Common myeloid progenitor, CD34-positive (primary cell): Measurements from ENCODE around the gene IFFO2.

Source experiments
- CTCF ChIA-PET: fragments of 350-600 bp; sonication (Branson Sonifier 250); formaldehyde crosslinking; loops from one replicate; lab custom pipeline; 2021; ENCODE audit warnings: antibody characterized with exemption; lab: Charles Lee
- POLR2A ChIA-PET: fragments of 350-600 bp; sonication (Branson Sonifier 250); formaldehyde crosslinking; loops from one replicate; lab custom pipeline; 2021; ENCODE audit warnings: antibody characterized with exemption; lab: Charles Lee
- DNase-seq, 3 donors: peaks; one replicate each; pipeline versions ENCODE4 v3.0.0 to v3.0.0-alpha.2; 2013
- H3K27ac ChIP-seq, 2 experiments: 1 replicate in 1 of 2; 2 replicates in 1 of 2; pipeline ENCODE4 v1.7.0; 2013; ENCODE audit warnings: inconsistent platforms in 2 of 2, low read length in 2 of 2, mild to moderate bottlenecking in 2 of 2, low read depth in 1 of 2, moderate library complexity in 1 of 2; ENCODE audit not compliant: severe bottlenecking in 2 of 2, insufficient read depth in 1 of 2, poor library complexity in 1 of 2
- H3K27me3 ChIP-seq, 5 experiments: replicated peaks in 2 of 5; 1 replicate in 3 of 5; 2 replicates in 2 of 5; pipeline versions ENCODE4 v1.6.1 to v1.7.0; 2013; ENCODE audit warnings: low read length in 4 of 5, mild to moderate bottlenecking in 2 of 5, moderate library complexity in 2 of 5, inconsistent platforms in 1 of 5; ENCODE audit not compliant: insufficient read depth in 5 of 5, control insufficient read depth in 4 of 5
- H3K36me3 ChIP-seq, 4 experiments: 1 replicate in 2 of 4; 2 replicates in 2 of 4; pipeline versions ENCODE4 v1.6.1 to v1.7.0; 2013; ENCODE audit warnings: low read length in 3 of 4, control low read depth in 1 of 4, mild to moderate bottlenecking in 1 of 4; ENCODE audit not compliant: control insufficient read depth in 4 of 4, insufficient read depth in 4 of 4
- H3K4me1 ChIP-seq, 4 experiments: 1 replicate in 3 of 4; 2 replicates in 1 of 4; pipeline versions ENCODE4 v1.6.1 to v1.7.1; 2013; ENCODE audit warnings: low read length in 3 of 4, mild to moderate bottlenecking in 3 of 4, control low read depth in 1 of 4, inconsistent platforms in 1 of 4, moderate library complexity in 1 of 4; ENCODE audit not compliant: control insufficient read depth in 4 of 4, insufficient read depth in 4 of 4; ENCODE audit errors: control extremely low read depth in 1 of 4
- H3K4me3 ChIP-seq, 7 experiments: 1 replicate in 4 of 7; 2 replicates in 3 of 7; pipeline versions ENCODE4 v1.5.1 to v1.7.0; 2013; ENCODE audit warnings: mild to moderate bottlenecking in 7 of 7, low read length in 6 of 7, moderate library complexity in 6 of 7, inconsistent platforms in 2 of 7, low read depth in 2 of 7, control low read depth in 1 of 7; ENCODE audit not compliant: insufficient read depth in 4 of 7, control insufficient read depth in 1 of 7; ENCODE audit errors: extremely low read depth in 1 of 7
- H3K9me3 ChIP-seq, 5 experiments: 1 replicate in 4 of 5; 2 replicates in 1 of 5; pipeline versions ENCODE4 v1.6.1 to v1.7.1; 2013; ENCODE audit warnings: low read length in 4 of 5, mild to moderate bottlenecking in 2 of 5, inconsistent platforms in 1 of 5, low read depth in 1 of 5, moderate library complexity in 1 of 5; ENCODE audit not compliant: control insufficient read depth in 4 of 5, insufficient read depth in 2 of 5; ENCODE audit errors: control extremely low read depth in 1 of 5
- WGBS: methylation state at CpG from one replicate; pipeline ENCODE4 v1.1.5; 2013; ENCODE audit not compliant: insufficient coverage; 5-methylcytosine and 5-hydroxymethylcytosine counted together

IFFO2 gene

DNA sequence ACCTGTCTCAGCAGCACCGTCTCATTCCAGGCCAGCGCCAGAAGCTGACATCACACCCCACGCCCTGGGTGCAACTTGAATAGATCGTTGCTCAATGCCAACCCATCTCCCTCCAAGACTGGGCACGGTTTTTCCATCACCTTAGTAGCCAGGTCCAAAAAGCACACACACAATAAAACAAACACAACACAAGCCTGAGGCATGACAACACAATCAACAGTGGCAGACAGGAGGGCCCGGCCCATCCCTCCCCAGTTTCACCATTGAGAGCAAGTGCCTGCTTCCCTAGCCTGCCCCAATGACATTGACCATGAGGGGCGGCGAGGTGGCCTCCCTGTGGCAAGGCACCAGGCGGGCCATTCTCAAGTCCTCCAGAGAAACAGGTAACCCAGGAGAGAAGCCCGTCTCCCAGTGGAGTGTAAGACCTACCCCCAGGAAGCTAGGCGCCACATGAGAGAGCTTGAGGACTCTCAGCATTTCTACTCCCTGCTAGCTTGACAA, 2.7 kb downstream of the IFFO2 start:
- Histone ChIP-seq H3K36me3 (peaks cover 0 to 7% (median 0%) of the 10 kb centered on the region in 4 experiments), H3K9me3 (no peaks in the 10 kb centered on the region), H3K4me1 (peaks cover 16 to 83% (median 83%) of the 10 kb centered on the region in 4 experiments), H3K27ac (no peak overlapping the region), H3K27me3 (peaks cover 0 to 4% (median 0%) of the 10 kb centered on the region in 5 experiments), H3K4me3 (peak overlapping the region in 5 of 7 experiments; percentile 6 to 90 (median 75))
- CTCF ChIA-PET = interaction anchor here (0.6 to 8.4 kb wide), 7 partner anchors 8 to 41 kb away, joined by 3 to 86 read pairs (median 4); no protein-coding TSS in a partner anchor
- POLR2A ChIA-PET = no interaction called here
- no peak for DNase-seq
- WGBS = 95% methylated on average over 11 of the region's 11 CpGs

DNA sequence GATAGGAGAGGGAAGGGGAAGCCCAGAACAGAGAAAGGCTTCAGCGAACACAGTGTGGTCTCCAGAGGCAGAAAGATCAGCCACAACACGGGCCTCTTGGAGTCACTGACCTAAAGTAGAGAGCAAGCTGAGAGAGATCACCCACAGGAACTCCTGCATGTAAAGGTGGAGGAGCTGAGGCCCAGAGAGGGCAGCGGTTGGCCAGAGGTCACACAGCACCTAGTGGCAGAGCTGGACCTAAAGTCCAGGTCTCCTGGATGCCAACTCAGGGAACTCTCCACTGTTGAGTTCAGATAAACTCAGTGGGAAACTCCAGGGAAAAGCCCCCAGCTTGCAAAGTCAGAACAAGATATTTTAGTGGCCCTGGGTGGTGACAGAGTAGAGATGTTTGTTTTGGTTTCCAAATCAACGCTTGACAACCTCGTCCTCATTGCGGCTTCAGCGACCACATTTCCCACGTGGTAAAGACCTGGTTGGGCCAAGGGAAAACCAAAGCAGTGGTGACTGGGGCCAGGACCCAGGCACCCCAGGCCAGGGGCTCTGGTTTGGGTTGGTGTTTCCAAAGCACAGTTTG, 4.6 kb downstream of the IFFO2 start:
- ChIA-PET CTCF (interaction anchor here (0.8 to 8.4 kb wide), 5 partner anchors 8 to 44 kb away, joined by 3 to 86 read pairs (median 7); no protein-coding TSS in a partner anchor), POLR2A (interaction anchor here (0.7 to 2.1 kb wide), 5 partner anchors 25 to 44 kb away, joined by 3 to 16 read pairs (median 6); no protein-coding TSS in a partner anchor)
- Histone ChIP-seq H3K27ac (peak overlapping the region; percentile 96 to 98), H3K4me3 (peak overlapping the region in 4 of 7 experiments; percentile 34 to 76 (median 64)), H3K27me3 (no peaks in the 10 kb centered on the region), H3K4me1 (peaks cover 16 to 89% (median 87%) of the 10 kb centered on the region in 4 experiments), H3K9me3 (no peaks in the 10 kb centered on the region), H3K36me3 (peaks cover 0 to 7% (median 0%) of the 10 kb centered on the region in 4 experiments)
- 20% methylated on average over 8 of the region's 8 CpGs for WGBS
- DNase-seq = peak; percentile 90 to 97 (median 96)

DNA sequence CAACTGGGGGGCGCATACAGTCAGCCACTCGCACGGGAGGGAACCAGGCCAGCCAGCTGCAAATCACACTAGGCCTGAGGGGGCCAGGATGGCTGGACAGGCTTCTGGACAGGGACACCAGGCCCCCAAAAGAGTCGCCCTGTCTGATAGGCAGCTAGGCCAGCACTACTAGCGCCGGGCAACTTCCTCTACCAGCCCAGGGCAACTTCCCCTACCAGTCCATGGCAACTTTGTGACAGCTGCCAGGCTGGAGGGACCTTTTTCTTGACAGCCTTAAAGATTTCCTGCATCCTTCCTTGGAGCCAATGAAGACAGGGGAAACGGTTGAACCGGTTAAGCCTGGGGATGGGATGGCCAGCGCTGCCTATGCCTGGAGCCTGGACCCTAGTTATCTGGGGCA, 5.1 kb downstream of the IFFO2 start:
- H3K27ac ChIP-seq = peak overlapping the region; percentile 96 to 98
- CTCF ChIA-PET = interaction anchor here (0.9 to 8.4 kb wide), 5 partner anchors 12 to 59 kb away, joined by 3 to 86 read pairs (median 7); no protein-coding TSS in a partner anchor
- DNase-seq = peak in 2 of 3 donors; percentile 76 to 82
- 28% methylated on average over 9 of the region's 9 CpGs for WGBS
- no peaks in the 10 kb centered on the region for H3K9me3 ChIP-seq
- peak overlapping the region in 5 of 7 experiments; percentile 47 to 76 (median 57) for H3K4me3 ChIP-seq
- H3K36me3 ChIP-seq = peaks cover 0 to 7% (median 0%) of the 10 kb centered on the region in 4 experiments
- no peaks in the 10 kb centered on the region for H3K27me3 ChIP-seq
- H3K4me1 ChIP-seq = peaks cover 16 to 90% (median 89%) of the 10 kb centered on the region in 4 experiments
- POLR2A ChIA-PET = interaction anchor here (1.6 to 2.1 kb wide), 4 partner anchors 21 to 38 kb away, joined by 4 to 16 read pairs (median 8); no protein-coding TSS in a partner anchor

DNA sequence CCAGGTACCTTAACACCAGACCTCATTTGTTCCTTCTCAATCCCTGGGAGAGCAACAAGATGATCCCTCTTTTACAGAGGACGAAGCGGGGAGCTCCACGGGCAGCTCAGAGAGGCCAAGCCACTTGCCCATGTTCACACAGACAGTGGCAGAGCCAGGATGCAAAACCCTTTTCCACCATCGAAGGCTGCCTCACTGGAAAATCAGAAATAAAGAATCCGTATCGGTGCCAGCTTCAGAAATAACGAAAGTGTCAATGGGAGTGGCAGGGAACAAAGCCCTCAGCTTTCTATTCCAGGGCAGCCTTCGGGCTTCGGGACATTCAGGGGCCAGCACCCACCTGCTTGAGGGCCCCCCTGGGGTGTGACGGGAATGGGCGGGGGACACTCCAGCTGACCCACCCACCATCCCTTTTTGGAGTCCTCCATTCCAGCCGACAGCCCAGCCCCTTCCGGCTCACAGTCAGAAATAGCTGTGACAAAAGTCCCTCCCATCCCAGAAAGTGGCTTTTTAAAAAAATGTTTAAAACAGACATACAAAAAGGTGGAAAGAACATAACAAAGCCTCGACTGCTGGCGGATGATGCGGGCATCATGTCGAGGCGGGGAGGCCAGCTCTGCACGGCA, 6.0 kb downstream of the IFFO2 start:
- Histone ChIP-seq H3K9me3 (no peaks in the 10 kb centered on the region), H3K4me3 (peak overlapping the region; percentile 28 to 76 (median 57)), H3K4me1 (peaks cover 16 to 97% (median 94%) of the 10 kb centered on the region in 4 experiments), H3K36me3 (peaks cover 0 to 7% (median 0%) of the 10 kb centered on the region in 4 experiments), H3K27ac (peak overlapping the region; percentile 96 to 98), H3K27me3 (no peaks in the 10 kb centered on the region)
- peak in 2 of 3 donors; percentile 29 to 37 for DNase-seq
- ChIA-PET CTCF (interaction anchor here (0.6 to 8.4 kb wide), 13 partner anchors 13 to 65 kb away, joined by 3 to 86 read pairs (median 3); no protein-coding TSS in a partner anchor), POLR2A (interaction anchor here (1.0 to 2.1 kb wide), 4 partner anchors 20 to 37 kb away, joined by 4 to 16 read pairs (median 6); no protein-coding TSS in a partner anchor)
- 5% methylated on average over 17 of the region's 19 CpGs for WGBS

DNA sequence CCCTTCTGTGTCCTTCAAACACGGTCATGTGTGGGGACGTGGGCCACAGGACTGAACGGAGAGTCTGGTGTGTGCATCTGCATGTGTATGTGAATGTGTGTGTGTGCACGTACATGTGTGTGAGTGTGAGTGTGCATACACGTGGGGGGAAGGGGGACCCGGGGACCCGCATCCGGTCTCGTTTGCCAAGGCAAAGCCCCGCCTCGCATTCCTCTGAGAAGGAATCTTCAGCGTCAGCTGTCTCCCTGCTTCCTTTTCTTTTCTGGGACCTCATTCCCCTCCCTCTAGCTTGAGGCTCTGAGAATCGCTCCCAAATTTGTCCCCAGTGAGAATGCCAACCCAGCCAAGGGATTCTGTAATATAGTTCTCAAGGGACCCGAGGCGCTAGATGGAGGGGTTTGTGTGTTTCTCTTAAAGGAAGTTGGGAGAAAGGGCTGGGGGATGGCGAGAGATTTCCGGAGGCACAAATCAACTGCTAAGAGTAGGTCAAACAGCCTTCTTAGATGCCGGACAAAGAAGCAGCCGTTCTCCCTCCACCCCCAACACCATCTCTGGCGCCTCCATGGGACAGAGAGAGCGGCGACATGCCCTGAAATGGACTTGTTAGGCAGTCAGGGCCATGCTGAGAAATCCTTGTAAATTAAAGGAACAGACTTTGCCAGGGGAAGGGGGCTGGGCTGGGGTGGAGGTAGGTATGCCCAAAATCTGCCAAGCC, 6.6 kb downstream of the IFFO2 start:
- CTCF ChIA-PET = interaction anchor here (0.7 to 8.4 kb wide), 14 partner anchors 13 to 65 kb away, joined by 3 to 86 read pairs (median 4); no protein-coding TSS in a partner anchor
- DNase-seq = peak in 2 of 3 donors; percentile 39 to 55
- peaks cover 0 to 7% (median 0%) of the 10 kb centered on the region in 4 experiments for H3K36me3 ChIP-seq
- H3K4me1 ChIP-seq = peaks cover 16 to 97% (median 94%) of the 10 kb centered on the region in 4 experiments
- H3K9me3 ChIP-seq = no peaks in the 10 kb centered on the region
- POLR2A ChIA-PET = interaction anchor here (0.8 to 2.1 kb wide), 4 partner anchors 20 to 37 kb away, joined by 3 to 16 read pairs (median 4); no protein-coding TSS in a partner anchor
- peak overlapping the region; percentile 28 to 76 (median 57) for H3K4me3 ChIP-seq
- H3K27ac ChIP-seq = peak overlapping the region; percentile 96 to 98
- WGBS = 0% methylated on average over 10 of the region's 22 CpGs
- H3K27me3 ChIP-seq = no peaks in the 10 kb centered on the region
